ENCODE results near the gene STARD5.

The STARD5 gene

GRCh38 chr15:81273855-81274254 lies 50.1 kb downstream of the STARD5 start:
- DNase-seq, result no peak

DNA sequence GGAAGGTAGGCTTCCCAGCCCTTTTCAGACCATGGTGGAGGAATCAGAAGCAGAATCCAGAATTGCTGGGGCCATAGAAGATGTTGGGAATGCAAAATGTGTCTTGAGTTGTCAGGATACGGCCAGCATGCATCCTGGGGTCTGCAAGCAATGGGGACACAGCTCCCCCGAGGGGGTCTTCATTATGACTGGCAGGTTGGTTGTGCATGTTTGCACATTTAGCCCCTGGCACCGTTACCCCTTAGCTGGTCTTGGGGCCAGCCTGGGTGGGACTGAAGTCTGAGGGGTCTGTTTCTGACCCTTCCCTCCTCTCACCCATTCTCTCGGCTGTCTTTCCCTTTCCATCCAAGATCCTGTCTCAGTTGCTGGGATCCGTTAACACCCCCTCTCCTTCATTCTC lies 50.7 kb downstream of the STARD5 start:
- DNase-seq, result no peak

GRCh38 chr15:81271761-81272644 lies 51.9 kb downstream of the STARD5 start:
- no peak for DNase-seq

DNA sequence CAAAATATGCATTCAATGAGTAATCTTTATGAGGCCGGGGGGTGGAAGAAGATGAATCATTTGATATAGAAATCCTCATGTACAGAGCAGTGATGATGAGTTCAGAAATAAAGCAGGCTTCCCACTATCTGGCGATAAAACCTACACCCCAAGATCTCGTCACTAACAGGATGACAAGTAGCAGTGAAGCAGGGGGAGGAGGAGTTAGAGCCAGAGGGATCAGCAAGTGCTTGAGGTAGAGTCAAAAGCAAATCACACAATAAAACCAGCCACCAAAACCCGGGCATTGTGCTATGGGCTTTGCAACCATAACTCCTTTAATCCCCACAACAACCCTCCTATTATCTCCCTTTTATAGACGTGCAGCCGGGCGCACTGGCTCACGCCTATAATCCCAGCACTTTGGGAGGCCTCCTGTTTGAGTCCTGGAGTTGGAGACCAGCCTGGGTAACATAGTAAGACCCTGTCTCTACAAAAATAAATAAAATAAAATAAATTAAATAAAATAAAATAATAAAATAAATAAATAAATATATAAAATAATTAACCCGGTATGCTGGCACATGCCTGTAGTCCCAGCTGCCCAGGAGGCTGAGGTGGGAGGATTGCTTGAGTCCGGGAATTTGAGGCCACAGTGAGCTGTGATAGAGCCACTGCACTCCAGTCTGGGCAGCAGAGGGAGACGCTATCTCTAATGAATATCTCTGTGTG lies 53.0 kb downstream of the STARD5 start:
- DNase-seq, result no peak

DNA sequence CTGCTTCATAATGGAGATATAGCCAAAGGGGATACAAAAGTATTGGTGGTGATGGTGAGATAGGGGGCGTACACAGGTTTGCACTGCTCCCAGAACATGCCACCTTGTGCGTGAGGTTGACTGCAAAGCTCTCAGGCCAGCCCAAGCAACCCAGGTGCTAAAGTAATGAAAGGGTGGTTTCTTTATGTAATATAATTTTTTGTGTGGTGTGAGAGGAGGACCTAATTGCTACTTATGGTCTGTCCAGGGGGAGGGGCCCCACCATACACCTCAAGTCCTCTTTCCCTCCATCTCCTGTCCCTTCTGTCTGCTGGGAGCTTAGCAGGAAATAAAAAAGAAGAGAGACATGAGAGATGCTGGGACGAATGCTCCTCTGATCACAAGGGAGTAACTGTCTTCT lies 53.8 kb downstream of the STARD5 start:
- DNase-seq, result no peak

GRCh38 chr15:81268881-81269601 lies 54.9 kb downstream of the STARD5 start:
- no peak for DNase-seq

- DNase-seq, result no peak
Observed at GRCh38 chr15:81268340-81268739, 55.6 kb downstream of the STARD5 start.

GRCh38 chr15:81265944-81266775 lies 57.8 kb downstream of the STARD5 start:
- DNase-seq, result no peak

- DNase-seq, result no peak
Observed at GRCh38 chr15:81265256-81265943, 58.5 kb downstream of the STARD5 start.

GRCh38 chr15:81264072-81264857 lies 59.7 kb downstream of the STARD5 start:
- no peak for DNase-seq

- DNase-seq, result no peak
Observed at GRCh38 chr15:81263477-81263876, 60.5 kb downstream of the STARD5 start.

DNA sequence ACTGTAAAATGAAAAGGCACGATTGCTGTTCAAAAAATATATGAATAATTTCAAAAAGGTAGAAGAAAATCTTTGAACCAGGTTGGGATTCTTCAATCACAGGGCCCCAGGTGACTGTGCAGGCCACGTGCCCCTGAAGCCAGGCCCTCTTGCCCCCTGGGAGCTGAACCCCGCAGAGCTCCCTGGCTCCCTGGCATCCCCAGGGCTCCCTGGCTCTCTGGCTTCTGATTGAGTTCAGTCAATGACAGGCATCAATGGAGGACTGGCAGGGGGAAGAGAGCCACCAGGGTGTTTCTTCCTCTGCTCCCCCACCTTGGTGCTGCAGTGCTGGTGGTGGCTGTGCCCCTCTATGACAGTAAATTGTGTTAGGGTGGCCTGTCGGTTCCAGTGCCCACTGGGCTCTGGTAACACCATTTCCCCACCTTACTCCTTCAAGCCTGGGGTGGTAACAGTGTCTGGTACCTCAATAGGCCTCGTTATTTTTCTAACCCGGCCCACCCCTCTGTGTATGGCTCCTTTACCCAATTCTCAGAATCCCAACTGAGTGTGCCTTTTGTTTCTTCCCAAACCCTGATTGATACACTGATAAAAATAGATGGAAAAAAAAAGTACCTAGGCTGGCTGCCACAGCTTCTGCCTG lies 62.6 kb downstream of the STARD5 start:
- DNase-seq, result no peak

- DNase-seq, result no peak
Observed at GRCh38 chr15:81259760-81260298, 64.1 kb downstream of the STARD5 start.
